Body of pancreas (tissue), 4 donors: ENCODE measurements around the gene CD34. TPM values are rescaled to one million over a fixed set of nuclear protein-coding genes. Genes with fewer than 3 reads are reported as not detected.
A peak's percentile ranks its signal among the peaks of the same experiment; 100 is the strongest.
"Not testable (repeated sequence)": the region's sequence is repeated elsewhere in the genome, so short reads cannot be mapped to it uniquely, and the experiment has no call there.

Experiments
- ATAC-seq: fragments of 150-250 bp; one replicate; pipeline ENCODE4 v1.9.1; 2016
- DNase-seq, 4 donors: peaks; one replicate each; pipeline ENCODE4 v3.0.0-alpha.2; 2019
- H3K27ac ChIP-seq, 4 donors: fragments of 200-600 bp; sonication (generic); 1 replicate in 3 of 4; 2 replicates in 1 of 4; pipeline versions ENCODE4 v1.5.1 to v1.6.1; 2016 to 2019; ENCODE audit warnings: mild to moderate bottlenecking in 1 of 4, mixed read lengths in 1 of 4, moderate library complexity in 1 of 4
- H3K27me3 ChIP-seq, 2 donors: fragments of 200-600 bp; sonication (generic); one replicate each; pipeline ENCODE4 v1.6.0; 2016; ENCODE audit warnings: mild to moderate bottlenecking in 1 of 2
- H3K36me3 ChIP-seq, 2 donors: fragments of 200-600 bp; sonication (generic); replicated peaks in 1 of 2; 2 replicates each; pipeline ENCODE4 v1.5.1; 2016; ENCODE audit warnings: low read depth in 2 of 2; ENCODE audit not compliant: insufficient read depth in 1 of 2
- H3K4me1 ChIP-seq: fragments of 200-600 bp; sonication (generic); one replicate; pipeline ENCODE4 v1.6.0; 2016
- H3K4me3 ChIP-seq, 2 donors: fragments of 200-600 bp; sonication (generic); 1 replicate in 1 of 2; 2 replicates in 1 of 2; pipeline ENCODE4 v1.5.1; 2016 to 2019
- H3K9me3 ChIP-seq, 3 donors: fragments of 200-600 bp; sonication (generic); 1 replicate in 2 of 3; 2 replicates in 1 of 3; pipeline ENCODE4 v1.5.1; 2016
- POLR2A ChIP-seq, 3 donors: fragments of 450-650 bp; IDR thresholded peaks; one replicate each; pipeline ENCODE4 v1.6.1; 2016; ENCODE audit warnings: antibody characterized with exemption in 3 of 3, mild to moderate bottlenecking in 2 of 3
- WGBS, 2 donors: methylation state at CpG; one replicate each; pipeline ENCODE4 v1.1.5; 2017; 5-methylcytosine and 5-hydroxymethylcytosine counted together
- intact Hi-C: fragments of 100-400 bp; cut with DNase I; formaldehyde crosslinking; loops from one replicate; pipeline ENCODE4 v1.15.1; 2023
- total RNA-seq, 2 donors: library from RNA; depleted of rRNA; stranded (reverse); fragments of >200 nt; gene quantifications; one replicate each; pipeline ENCODE4 v1.1.0, GENCODE V29; 2016
- TF ChIP-seq, protein P1 (sequence below), 7 experiments: fragments of 450-650 bp in 4 of 7; fragments of 200-600 bp in 3 of 7; sonication (generic) in 3 of 7; IDR thresholded peaks; one replicate each; pipeline ENCODE4 v1.5.1; 2016 to 2019; ENCODE audit warnings: antibody characterized with exemption in 7 of 7

CD34 gene
- total RNA-seq, 2 donors from 2014 or later: 11.5 to 14.8 TPM

DNA sequence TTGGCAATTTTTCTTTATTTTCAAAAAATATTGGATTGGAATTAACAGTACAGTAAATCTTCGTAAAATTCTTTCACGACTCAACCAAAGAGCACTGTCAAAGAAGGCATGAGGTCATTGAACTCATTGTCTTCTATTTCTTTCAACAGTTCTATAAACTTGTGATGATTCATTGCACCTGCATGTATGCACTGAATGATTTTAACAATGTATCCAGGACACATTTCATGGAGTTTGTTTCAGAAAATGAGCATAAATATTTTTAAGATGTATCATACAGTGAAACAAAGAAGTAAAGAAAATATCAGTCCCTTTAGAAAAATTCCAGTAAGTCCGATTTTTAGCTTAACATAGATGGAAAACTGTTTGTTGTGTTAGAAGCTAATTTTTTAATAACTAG lies 33.6 kb upstream of the CD34 start:
- 86 to 87% methylated on average over 3 of the region's 3 CpGs for WGBS, 2 donors
- Histone ChIP-seq H3K4me1 (no peaks in the 10 kb centered on the region), H3K27ac (no peak overlapping the region), H3K9me3 (no peaks in the 10 kb centered on the region), H3K27me3 (no peaks in the 10 kb centered on the region), H3K4me3 (no peak overlapping the region), H3K36me3 (no peaks in the 10 kb centered on the region)
- ATAC-seq: no peak
- DNase-seq: no peak
- intact Hi-C loops: no loop called here
- no peak for TF ChIP-seq POLR2A (IDR thresholded peaks at IDR 0.05)
- TF ChIP-seq, protein P1, sequence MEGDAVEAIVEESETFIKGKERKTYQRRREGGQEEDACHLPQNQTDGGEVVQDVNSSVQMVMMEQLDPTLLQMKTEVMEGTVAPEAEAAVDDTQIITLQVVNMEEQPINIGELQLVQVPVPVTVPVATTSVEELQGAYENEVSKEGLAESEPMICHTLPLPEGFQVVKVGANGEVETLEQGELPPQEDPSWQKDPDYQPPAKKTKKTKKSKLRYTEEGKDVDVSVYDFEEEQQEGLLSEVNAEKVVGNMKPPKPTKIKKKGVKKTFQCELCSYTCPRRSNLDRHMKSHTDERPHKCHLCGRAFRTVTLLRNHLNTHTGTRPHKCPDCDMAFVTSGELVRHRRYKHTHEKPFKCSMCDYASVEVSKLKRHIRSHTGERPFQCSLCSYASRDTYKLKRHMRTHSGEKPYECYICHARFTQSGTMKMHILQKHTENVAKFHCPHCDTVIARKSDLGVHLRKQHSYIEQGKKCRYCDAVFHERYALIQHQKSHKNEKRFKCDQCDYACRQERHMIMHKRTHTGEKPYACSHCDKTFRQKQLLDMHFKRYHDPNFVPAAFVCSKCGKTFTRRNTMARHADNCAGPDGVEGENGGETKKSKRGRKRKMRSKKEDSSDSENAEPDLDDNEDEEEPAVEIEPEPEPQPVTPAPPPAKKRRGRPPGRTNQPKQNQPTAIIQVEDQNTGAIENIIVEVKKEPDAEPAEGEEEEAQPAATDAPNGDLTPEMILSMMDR (IDR thresholded peaks at IDR 0.05): no peak

DNA sequence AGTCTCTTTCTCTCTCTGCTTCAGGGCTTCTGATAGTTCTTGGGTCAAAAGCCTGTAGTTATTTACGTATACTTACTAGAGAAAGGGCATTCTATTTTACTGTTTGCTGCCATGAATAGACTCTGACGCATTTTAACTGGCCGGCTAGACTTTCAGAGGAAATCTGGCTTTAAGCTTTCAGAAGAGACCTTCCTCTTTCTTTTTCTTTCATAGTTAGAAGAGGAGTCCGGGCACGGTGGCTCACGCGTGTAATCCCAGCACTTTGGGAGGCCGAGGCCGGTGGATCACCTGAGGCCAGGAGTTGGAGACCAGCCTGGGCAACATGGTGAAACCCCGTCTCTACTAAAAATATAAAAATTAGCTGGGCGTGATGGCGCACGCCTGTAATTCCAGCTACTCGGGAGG lies 31.4 kb upstream of the CD34 start:
- H3K36me3 ChIP-seq, ATAC-seq, H3K27me3 ChIP-seq, H3K9me3 ChIP-seq, H3K4me1 ChIP-seq, DNase-seq, intact Hi-C loops, H3K4me3 ChIP-seq: not testable (repeated sequence)
- peak overlapping the region in 2 of 4 donors; percentile 5 to 25 for H3K27ac ChIP-seq
- WGBS, 2 donors: 64 to 76% methylated on average over 14 of the region's 14 CpGs

DNA sequence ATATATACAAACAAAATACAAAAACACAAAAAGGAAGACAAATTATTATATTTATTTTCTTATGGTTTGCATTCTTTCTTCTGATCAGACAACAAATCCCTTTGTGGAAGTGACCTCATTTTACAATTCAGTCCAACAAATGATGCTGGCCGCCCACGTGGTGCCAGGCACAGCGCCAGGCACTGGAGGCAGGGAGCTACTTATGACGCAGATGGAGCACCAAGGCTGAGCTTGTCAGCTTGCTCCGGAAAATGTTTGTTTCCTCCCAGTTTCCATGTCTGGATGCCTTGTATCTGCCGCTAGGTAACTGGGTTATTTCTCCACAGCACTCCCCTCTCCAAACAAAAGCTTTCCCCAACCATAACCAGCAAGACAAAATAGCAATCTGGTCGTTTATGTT lies 30.7 kb upstream of the CD34 start:
- Histone ChIP-seq H3K27me3 (no peaks in the 10 kb centered on the region), H3K27ac (peak overlapping the region in 1 of 4 donors; percentile 25), H3K4me3 (no peak overlapping the region), H3K36me3 (no peaks in the 10 kb centered on the region), H3K9me3 (no peaks in the 10 kb centered on the region), H3K4me1 (no peaks in the 10 kb centered on the region)
- intact Hi-C loops: no loop called here
- peak; percentile 50 to 64 (median 60) for DNase-seq
- peak; percentile 82 for ATAC-seq
- WGBS, 2 donors: 24 to 30% methylated on average over 7 of the region's 7 CpGs
- TF ChIP-seq POLR2A (IDR thresholded peaks at IDR 0.05): no peak
- TF ChIP-seq, protein P1 (IDR thresholded peaks at IDR 0.05): no peak

DNA sequence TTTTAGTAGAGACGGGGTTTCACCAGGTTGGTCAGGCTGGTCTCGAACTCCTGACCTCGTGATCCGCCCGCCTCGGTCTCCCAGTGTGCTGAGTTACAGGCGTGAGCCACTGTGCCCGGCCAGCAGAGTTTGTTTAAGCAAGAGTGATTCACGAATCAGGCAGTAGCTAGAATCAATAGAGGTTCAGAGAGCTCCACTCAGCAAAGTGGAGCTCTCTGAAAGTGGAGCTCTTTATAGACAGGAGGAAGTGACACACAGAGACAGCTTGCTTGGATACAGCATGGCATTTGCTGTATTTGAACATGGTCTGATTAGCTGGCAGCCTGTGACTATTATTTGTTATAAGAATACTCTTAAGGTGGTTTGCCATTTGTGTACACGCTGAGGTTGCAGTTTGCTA lies 27.1 kb upstream of the CD34 start:
- Histone ChIP-seq H3K4me1 (no peaks in the 10 kb centered on the region), H3K27ac (no peak overlapping the region), H3K36me3 (no peaks in the 10 kb centered on the region), H3K4me3 (no peak overlapping the region), H3K9me3 (no peaks in the 10 kb centered on the region), H3K27me3 (no peaks in the 10 kb centered on the region)
- intact Hi-C loops: no loop called here
- WGBS, 2 donors: 54% methylated on average over 10 of the region's 10 CpGs
- ATAC-seq: peak; percentile 74
- DNase-seq: peak in 3 of 4 donors; percentile 23 to 54 (median 45)
- TF ChIP-seq, protein P1 (IDR thresholded peaks at IDR 0.05): no peak
- TF ChIP-seq POLR2A (IDR thresholded peaks at IDR 0.05): no peak

DNA sequence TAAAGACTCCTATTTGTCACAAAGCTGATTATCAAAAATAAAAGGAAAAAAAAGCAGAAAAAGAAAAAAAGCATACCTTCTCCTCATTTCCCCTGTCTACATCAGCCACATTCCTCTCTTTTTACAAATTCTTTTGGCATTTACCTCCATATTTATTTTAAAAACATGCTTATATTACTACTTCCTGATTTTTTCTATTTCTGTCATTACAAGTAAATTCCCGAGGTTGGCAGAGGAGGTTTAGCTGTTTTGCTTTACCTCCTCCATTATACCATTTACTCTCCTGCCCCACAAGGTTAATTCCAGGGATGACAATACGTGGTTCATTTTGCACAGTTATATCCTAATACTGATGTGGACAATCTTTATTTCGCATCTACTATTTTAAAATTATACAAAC lies 26.3 kb upstream of the CD34 start:
- intact Hi-C loops: no loop called here

More for the DNA sequence above, 26.3 kb upstream of the CD34 start:
- Histone ChIP-seq H3K4me3 (no peak overlapping the region), H3K4me1 (no peaks in the 10 kb centered on the region), H3K9me3 (no peaks in the 10 kb centered on the region), H3K27ac (no peak overlapping the region), H3K27me3 (no peaks in the 10 kb centered on the region), H3K36me3 (no peaks in the 10 kb centered on the region)
- ATAC-seq: no peak
- no peak for DNase-seq
- TF ChIP-seq, protein P1 (IDR thresholded peaks at IDR 0.05): no peak
- no peak for TF ChIP-seq POLR2A (IDR thresholded peaks at IDR 0.05)
- WGBS, 2 donors: 68 to 79% methylated on average over 3 of the region's 3 CpGs
